ENCODE results near the gene USP32. TPM values are rescaled to one million over a fixed set of nuclear protein-coding genes. Genes with fewer than 3 reads are reported as not detected.

The USP32 gene
- total and polyA plus RNA-seq, 2 of the 8 experiments (the other 6 are each of a cell fraction or from before 2014, with no cell fraction given): 29.6 to 112 TPM

- TF ChIP-seq CHD7 (IDR thresholded peaks at IDR 0.05; ENCODE audit: insufficient replicate concordance, low read length): no peak
- no peak for TF ChIP-seq KDM1A (IDR thresholded peaks at IDR 0.05; ENCODE audit: borderline replicate concordance, low read length)
- no peak for TF ChIP-seq HDAC6 (IDR thresholded peaks at IDR 0.05; ENCODE audit: low read depth, low read length)
- TF ChIP-seq JUN (IDR thresholded peaks at IDR 0.05; ENCODE audit: low read depth, low read length): no peak
- no peak for TF ChIP-seq SIX5 (IDR thresholded peaks at IDR 0.05; ENCODE audit: low read depth, low read length)
- no peak for TF ChIP-seq SIN3A (conservative IDR thresholded peaks at IDR 0.05 in 1 of 2, IDR thresholded peaks at IDR 0.05 in 1 of 2; ENCODE audit: low read depth in 1 of 2, low read length in 2 of 2)
- TF ChIP-seq SP1 (IDR thresholded peaks at IDR 0.05; ENCODE audit: low read depth, low read length): no peak
- no peak for TF ChIP-seq TCF12 (IDR thresholded peaks at IDR 0.05; ENCODE audit: low read depth, low read length)
- TF ChIP-seq RFX5 (IDR thresholded peaks at IDR 0.05; ENCODE audit: borderline replicate concordance, low read depth, low read length): no peak
- TF ChIP-seq TEAD4 (IDR thresholded peaks at IDR 0.05; ENCODE audit: low read depth, low read length): no peak
- TF ChIP-seq BRCA1 (IDR thresholded peaks at IDR 0.05; ENCODE audit: low read depth, low read length): no peak
- TF ChIP-seq EGR1 (IDR thresholded peaks at IDR 0.05; ENCODE audit: borderline replicate concordance, low read depth, low read length): no peak
These were observed 226.0 kb downstream of the USP32 start (continued) for GRCh38 chr17:60165971-60166370.
